OCI-M2 (cell line): ENCODE results near the gene DOK4.

Experiments used
- DNase-seq: peaks from one replicate; lab custom pipeline; 2025; ENCODE audit not compliant: unreplicated experiment; lab: John Stamatoyannopoulos, UW

Gene DOK4

DNA sequence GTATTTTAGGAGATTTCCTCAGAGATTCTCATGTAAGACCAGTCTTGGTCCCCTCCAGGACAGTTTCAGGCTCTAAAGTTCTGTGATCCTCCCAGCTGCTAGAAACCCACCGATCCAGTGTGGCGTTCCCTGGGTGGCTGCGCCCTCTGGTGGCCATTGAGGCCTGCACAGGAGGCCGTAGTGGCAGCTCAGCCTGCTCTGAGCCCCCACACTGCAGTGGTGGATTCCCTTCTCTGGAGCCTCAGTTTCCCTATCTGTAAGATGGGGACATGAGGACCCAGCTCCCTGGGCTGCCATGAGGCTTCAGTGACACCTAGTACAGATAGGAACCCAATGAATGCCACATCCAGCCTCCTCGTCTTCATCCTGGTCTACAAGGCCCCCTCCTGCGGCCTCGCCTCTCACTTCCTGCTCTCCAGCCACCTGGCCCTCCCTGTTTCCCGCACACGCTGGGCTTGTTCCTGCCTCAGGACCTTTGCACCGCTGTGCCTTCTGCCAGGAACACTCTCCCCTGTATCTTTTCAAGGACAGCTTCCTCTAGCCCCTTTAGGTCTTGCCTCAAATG is 33.6 kb upstream of the DOK4 start:
- peak; percentile 35 for DNase-seq

DNA sequence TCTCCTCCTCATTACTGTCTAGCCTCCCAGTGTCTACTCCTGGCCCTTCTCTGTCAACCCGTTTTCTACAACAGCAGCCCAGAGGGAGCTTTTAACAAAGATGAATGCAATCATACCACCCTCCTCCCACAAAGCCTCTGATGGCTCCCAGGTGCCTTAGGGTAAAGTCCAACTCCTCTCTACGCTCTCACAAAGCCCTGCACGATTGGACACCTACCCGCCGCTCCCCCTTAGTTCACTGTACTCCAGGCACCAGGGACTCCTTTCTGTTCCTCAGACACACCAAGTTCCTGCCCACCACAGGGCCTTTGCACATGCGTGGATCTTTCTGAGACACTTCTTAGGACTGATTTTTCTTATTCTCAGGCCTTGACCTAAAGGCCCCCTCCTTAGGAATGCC is 32.6 kb upstream of the DOK4 start:
- no peak for DNase-seq

DNA sequence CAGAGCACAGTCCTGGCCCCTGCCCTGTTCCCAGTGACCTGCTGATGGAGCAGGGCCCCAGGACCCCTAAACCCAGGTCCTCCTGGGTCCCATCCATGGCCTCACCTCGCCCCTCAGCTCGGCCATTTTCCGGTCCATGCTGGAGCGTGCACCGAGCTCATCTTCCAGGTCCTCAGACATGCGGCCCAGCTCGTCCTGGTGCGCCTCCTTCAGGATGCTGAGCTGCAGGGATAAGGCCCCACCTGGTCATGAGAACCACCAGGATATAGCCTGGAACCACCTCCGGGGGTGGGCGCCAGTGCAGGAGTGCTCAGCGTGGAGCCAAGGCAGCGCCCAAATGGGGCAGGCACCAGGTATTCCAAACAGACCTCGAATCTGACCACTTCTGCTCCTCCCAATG is 32.2 kb upstream of the DOK4 start:
- no peak for DNase-seq

DNA sequence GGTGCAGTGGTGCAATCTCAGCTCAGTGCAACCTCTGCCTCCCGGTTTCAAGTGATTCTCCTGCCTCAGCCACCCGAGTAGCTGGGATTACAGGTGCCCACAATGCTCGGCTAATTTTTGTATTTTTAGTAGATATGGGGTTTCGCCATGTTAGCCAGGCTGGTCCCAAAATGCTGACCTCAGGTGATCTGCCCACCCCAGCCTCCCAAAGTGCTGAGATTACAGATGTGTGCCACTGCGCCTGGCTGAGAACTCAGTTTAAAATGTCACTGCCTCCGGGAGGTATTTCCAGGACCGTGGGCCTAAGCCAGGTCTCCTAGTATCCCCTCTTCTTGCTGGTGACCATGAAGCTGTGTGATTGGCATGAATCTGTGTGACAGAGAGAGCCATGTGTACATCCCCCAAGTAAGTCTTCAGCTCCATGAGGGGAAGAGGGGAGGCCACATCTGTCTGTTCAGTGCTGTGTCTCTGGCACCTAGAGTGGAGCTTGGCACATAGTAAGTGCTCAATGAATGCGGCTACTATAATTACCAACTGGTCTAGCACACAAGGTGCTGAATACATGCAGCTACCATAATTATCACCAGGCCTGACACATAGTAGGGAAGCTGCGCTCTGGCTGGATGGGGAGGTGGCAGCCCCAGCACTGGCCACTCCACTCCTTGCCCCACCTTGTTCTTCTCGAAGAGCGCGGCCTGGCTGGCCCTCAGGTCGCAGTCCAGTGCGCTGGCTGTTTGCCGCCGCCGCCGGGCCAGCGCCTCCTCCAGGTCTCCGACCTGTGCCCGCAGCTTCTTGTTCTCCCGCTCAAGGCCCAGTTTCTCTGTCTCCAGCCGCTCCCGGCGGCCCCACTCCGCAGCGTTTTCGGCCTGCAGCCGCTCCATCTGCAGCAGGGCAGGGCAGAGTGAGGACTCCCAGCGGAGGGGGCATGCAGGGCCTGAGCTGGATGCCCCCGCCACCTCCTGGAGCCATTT is 31.4 kb upstream of the DOK4 start:
- no peak for DNase-seq

DNA sequence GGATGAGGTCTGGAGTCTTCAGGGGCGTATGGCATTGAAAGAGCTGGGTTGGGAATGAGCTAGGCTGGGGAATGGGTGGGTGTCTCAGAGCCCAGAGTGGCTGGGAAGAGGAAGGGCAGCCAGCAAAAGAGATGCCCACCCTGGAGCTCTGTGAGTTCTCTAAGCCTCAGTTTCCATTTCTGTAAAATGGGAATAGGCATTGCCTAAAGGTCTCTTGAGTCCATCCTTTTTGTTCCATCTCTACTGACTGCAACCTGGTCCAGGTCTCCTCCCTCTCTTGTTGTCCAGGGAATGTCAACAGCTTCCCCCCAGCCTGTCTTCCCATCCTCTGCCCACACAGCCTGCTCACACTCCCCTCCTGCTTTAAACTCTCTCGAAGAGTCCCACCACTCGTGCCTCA is 30.5 kb upstream of the DOK4 start:
- DNase-seq: no peak

DNA sequence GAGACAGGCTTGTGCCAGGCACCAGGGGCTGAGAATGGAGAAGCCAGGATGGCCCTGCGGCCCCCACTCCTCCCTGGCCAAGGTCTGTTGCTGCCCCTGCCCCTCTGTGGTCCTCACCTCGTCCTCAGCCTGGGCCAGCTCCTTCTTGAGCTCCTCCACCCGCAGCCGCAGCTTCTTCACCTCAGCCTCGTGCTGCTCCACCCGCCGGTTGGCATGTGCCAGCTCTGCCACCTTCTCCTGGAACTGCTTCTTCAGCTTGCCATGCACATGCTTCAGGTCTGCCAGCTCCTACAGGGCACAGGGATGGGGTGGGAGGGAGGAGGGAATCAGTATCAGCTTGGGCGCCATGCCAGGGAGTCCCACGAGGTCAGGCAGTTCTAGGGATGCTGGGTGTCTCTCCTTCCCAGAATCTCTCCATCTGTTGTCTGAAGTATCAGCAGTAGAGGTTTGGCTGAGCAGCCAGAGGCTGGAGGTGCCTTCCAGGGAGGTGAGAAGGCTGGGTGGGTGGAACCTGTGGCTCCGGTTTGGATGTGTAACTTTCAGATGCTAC is 30.0 kb upstream of the DOK4 start:
- no peak for DNase-seq

DNA sequence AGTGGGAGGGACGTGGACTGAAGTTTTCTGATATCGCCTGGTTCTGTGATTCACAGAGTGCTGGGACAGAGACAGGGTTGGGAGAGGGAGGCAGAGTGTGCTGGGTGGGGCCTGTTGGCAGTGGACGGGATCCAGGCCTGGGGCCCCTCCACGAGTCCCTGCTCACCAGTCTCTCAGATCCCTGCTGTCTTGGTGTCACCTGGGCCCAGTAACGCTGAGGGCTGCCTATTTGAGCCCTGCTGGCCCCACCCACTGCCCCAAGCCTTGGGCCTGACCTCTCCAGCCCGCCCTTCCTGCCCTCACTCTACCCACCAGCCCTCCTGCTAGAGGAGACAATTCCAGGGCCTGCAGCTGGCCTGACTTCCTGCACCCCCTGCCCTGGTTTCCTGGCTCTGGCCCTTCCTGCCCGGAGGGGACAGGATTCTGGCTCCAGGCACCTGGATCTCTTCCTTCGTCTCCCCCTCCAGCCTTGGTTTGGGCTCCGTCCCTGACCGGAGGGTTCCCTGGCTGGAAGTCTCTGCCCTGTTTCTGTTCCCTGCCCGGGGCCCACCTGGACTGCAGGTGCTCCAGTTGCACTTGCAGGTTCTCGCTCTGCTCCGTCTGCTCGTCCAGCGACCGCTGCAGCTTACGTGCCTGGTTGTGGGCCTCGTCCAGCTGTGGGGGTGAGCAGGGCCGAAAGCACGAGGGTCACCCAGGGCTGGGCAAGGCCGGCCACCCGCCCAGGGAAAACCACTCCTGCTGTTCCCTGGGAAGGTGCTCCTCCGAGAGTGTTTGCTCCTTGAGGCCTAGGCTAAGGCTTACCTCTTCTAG is 28.7 kb upstream of the DOK4 start:
- DNase-seq: no peak

DNA sequence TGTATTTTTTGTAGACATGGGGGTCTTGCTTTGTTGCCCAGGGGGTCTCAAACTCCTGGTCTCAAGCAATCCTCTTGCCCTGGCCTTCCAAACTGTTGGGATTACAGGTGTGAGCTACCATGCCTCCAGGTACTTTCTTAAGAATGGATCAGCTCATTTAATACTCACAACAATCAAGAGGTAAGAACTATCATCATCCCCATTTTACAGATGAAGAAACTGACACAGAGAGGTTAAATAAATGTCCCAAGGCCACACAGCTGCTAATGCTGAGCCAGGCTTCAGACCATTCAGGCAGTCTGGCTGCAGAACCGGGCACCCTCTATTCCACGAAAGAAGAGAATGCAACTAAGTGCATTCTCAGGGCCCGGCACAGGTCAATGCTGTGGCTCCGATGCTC is 28.1 kb upstream of the DOK4 start:
- DNase-seq: no peak

DNA sequence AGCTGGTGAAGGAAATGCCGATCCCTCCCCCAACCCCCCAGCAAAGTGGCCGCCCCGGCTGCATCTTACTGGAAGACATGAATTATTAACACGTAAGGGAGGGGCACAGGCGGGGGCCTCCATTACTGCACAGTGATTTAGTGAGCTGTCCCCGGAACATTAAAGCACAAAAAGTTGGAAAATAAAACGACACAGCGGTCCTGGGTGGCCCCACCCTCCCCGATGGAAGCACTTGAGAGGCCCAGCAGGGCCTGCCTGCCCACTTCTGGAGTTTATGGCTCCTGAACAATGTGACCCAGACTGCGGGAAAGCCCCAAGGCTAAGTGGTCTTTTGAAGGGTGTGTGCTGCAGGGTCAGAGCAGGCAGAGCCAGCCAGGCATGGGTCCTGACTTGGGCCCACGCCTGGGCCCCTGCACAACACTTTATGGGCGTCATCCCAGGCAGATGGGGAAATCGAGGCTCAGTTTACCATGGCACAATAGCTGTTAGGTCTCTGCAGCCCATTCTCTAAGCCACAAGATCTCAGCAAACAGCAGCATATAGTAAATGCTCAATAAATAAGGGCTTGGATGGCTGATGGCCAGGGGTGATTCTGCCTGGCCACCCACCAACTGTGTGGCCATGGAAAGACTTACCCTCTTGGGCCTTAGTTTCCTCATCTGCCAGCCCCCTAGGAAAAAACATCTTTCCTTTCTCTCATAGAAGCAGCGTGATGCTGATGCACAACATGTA is 27.2 kb upstream of the DOK4 start:
- no peak for DNase-seq

DNA sequence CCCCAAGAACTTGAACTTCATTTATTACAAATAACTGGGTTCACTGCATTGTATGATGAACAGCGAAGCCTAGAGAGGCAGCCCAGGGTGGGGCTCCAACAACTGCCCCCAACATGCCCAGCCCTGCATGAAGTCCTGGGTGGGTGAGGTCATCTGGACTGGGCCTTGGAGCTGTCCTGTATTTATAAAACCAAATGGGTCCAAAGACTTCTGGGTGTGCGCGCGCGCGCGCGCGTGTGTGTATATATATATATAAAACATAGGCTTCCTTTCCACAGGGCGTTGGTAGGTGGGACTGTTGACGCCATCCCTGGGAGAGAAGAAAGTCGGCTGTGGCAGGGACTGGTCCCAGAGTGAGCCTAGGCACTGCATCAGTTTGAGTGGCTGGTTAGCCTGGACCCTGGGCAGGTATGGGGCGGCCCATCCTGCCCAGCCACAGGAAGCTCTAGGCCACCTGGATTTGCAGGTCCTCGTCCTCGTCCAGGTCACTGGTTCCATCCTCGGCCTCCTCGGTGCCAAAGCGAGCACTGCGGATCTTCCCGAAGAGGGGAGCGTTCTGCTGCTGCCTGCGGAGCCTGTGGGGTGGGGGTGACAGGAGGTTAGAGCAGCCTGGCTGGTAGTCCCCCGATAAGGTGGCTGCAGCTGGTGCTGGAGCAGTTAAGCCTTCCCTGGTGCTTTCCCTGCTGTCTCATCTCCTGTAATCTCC is 26.2 kb upstream of the DOK4 start:
- no peak for DNase-seq

DNA sequence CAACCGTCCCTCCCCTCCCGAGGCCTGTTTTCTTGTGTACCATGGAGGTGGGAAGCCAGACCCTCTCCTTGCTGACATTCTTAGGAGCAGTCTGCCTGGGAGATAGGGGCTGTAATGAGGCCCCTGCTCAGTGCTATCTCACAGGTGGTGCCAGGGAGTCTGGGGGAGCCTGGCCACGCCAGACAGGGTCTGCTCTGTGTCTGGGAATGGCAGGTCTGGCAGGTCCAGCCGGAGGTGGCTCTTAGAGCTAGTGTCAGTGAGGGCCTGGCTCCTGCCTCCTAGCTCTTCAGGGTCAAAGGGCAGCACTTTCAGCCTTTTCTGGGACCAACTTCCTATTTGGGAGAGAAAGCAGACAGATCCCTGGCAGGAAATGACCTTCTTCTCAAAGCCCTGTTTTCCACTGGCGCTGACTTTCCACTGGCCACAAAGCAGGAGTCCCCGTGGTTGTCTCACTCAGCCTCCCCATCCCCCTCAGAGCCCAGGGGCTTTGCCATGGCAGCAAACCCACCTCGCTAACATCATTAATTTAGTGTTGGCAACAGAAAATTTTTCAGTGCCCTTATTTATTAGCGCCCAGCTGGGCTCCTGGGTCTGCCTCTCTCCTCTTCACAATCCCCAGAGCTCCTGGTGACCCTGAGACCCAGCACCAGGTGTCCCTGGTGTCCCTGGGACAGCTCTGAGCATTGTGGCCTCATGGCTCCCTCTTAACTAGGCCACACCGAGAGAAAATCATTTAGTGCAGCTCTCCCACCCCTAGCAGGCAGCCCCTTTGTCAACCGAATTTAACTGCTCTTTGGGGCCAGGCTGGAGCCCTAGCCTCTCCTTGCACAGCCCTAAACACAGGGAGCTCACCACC is 24.0 kb upstream of the DOK4 start:
- DNase-seq: no peak

DNA sequence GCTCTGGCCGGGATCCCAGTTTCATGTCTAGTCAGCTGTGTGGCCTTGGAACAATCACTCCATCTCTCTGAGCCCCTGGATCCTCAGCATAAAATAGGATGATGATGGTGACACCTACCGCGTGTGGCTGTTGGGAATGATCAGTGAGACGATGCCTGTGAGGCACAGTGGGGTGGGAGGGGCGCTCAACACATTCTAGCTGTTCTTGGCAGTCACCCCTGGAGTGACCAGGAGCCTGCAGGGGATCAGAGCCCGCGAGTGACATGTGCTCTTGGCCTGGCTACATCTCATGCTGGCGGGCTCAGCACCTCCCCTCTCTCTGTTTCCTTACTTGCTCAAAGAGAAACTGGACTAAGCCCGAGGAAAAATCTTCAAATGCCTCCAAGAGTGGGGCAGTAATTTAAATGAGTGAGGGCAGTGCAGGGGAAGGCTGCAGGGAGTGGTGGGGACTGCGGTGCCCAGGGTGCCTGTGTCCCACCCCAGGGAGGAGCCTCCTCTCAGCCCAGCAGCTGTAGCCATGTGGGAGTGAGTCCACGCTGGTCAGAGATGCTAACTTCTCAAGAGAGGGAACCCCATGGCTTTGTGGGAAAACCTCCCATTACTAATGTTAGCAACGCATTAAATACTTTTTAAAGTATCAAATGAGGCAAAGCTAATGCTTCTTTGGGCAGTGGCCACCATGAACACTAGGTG is 23.1 kb upstream of the DOK4 start:
- DNase-seq: no peak

DNA sequence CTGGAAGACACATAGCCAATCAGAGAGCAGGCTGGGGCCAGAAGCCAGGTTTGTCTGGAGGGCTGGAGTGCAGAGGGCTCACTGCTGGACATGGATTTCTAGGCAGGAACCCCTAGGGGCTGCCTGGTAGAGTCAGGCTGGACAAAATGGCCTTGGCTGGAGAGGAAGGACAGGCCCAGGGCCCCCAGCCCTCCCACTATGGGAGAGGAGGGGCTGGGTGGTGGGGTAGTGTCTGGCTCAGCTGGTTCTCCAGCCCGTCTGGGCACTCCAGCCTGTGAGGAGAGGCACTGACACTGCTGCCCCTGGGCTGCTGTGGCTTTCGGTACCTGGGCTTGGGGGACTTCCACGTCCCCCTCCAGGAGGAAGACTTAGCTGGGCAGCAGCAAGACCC is 21.7 kb upstream of the DOK4 start:
- DNase-seq: no peak

DNA sequence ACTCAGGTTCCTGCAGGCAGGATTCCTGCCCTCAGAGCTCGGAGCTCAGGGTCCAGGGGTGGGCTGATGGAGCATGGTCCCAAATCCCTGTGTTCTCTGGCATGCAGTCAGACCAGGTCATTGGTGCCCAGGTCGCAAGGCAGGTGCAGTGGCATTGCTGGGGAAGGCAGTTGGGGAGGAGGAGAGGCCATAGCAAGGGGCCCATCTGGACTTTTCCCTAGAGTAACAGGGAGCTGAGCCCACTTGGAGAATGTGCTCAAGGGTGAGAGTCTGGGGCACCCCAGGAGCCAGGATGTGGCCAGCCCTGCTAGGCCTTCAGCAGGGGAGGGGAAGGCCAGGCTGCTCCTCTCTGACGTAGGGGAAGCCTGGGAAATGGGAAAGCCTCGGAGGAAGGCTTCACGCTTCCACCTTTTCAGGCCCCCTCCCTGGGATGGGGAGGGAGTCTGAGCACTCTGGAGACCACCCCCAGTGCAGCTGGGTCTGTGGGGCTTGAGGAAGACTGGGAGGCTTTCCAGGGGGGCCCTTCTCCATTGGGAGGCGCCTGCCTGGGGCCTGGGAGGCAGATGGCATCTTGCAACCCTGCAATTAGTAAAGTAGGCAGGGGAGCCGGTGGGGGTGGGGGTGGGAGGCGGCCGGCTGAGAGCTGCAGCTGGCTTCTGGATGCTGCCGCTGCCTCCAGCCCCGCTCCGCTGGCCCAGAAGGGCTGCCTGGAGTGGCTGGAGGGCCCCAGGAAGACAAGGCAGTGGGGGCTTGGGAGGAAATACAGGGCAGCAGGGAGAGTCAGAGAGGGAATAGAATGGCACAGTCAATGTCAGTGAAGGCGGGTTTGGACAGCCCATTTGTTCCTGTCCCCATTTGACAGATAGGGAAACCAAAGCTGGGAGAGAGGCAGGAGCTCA is 21.1 kb upstream of the DOK4 start:
- DNase-seq: no peak

DNA sequence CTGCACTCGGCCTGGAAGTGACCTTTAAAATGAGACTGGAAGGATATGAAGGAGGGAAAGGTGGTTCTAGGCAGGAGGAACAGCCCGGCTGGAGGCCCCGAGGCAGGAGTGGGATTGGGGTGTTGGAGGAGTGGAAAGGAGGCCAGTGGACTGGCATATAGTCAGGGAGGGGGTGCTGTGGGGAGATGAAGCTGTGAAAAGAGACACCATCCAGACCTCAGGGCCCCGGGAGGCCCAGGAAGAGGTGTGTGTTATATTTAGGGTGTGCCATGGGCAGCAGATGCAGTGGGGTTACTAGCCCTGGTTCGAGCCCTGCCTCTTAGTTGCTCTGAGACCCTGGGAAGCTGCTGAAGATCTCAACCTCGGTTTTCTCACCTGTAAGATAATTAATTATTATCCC is 18.9 kb upstream of the DOK4 start:
- no peak for DNase-seq

DNA sequence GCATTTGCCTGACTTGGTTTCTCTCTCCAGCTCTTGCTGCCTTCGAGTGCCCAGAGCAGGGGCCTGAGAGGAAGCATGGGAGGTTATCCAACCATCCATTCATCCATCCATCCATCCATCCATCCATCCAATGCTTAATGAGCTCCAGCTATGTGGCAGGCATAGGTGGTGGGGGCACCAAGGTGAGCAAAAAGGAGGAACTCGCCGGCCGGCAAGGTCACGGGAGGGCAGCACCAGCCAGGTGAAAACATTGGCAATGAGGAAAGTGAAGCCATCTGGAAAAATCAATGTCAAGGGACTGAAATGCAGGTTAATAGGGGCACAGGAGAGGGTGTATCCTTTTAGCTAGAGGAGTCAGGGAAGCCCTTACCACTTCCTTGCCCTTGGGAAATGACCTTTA is 18.2 kb upstream of the DOK4 start:
- DNase-seq: no peak

DNA sequence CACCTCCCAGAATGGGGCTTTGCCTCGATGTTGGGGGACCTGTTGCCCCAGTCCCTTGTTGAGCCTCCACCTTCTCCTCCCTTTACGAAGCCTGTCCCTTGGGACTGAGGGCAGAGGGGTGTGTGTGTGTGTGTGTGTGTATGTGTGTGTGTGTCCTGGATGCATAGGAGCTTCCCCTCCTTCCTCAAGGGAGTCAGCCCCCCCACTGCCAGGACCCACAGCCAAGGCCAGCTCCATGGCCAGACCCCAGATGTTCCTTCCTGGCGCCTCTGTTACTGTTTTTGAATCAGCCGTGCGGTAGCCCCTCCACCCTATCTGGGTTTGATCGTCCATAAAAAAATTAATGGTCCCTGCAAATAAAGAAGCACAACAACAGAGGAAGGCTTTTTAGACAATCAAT is 17.7 kb upstream of the DOK4 start:
- no peak for DNase-seq

DNA sequence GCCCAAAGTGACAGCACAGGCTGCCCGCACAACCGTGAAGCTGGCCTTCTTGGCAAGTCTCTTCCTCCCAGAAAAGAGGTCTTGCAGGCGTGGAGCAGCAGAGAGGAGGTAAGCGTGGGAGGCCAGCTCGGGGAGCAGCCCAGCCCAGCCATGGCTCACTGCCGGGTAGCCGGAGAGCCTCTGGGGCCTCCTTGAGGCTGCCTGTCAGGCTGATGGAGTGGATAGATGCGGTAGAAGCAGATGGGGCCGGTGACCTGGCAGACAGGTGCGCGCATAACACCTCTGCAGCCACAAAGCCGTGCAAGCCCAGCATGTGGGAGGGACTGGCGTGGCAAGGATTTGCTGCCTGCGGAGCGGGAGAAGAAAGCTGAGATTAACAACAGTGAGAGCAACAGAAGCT is 17.1 kb upstream of the DOK4 start:
- no peak for DNase-seq
